Progenitor cell of endocrine pancreas (in vitro differentiated cells): Measurements from ENCODE around the gene KCNK16. TPM values are rescaled to one million over a fixed set of nuclear protein-coding genes. Genes with fewer than 3 reads are reported as not detected.
A peak's percentile ranks its signal among the peaks of the same experiment; 100 is the strongest.

Source experiments
- DNase-seq: peaks from one replicate; pipeline ENCODE4 v3.0.0; 2021; ENCODE audit warnings: low spot score; ENCODE audit not compliant: unreplicated experiment
- H3K27ac Mint-ChIP-seq: 2 replicates; pipeline ENCODE4 v1.8.0; 2021; ENCODE audit warnings: mild to moderate bottlenecking, moderate library complexity, mixed read lengths
- H3K27me3 Mint-ChIP-seq: 2 replicates; pipeline ENCODE4 v1.8.0; 2021; ENCODE audit warnings: mixed read lengths
- H3K36me3 Mint-ChIP-seq: 2 replicates; pipeline ENCODE4 v1.8.0; 2022; ENCODE audit warnings: mixed read lengths; ENCODE audit not compliant: insufficient read depth
- H3K4me1 Mint-ChIP-seq: 2 replicates; pipeline ENCODE4 v1.8.0; 2021; ENCODE audit warnings: low read depth, mixed read lengths
- H3K4me3 Mint-ChIP-seq: 2 replicates; pipeline ENCODE4 v1.8.0; 2021; ENCODE audit warnings: low read depth, mild to moderate bottlenecking, moderate library complexity, mixed read lengths
- H3K9me3 Mint-ChIP-seq: 2 replicates; pipeline ENCODE4 v1.8.0; 2021; ENCODE audit warnings: low read depth, mixed read lengths
- total RNA-seq: library from RNA; stranded (reverse); gene quantifications from 2 replicates; pipeline ENCODE4 v1.2.1, GENCODE V29; 2021
- TF ChIP-seq, protein P1 (sequence below): fragments of 200-600 bp; sonication (generic); IDR thresholded peaks from one replicate; pipeline ENCODE4 v1.5.0; 2021; ENCODE audit warnings: antibody characterized with exemption, mild to moderate bottlenecking; ENCODE audit not compliant: unreplicated experiment

KCNK16 gene
- total RNA-seq, 1 donor from 2014 or later, result 35.2 TPM

DNA sequence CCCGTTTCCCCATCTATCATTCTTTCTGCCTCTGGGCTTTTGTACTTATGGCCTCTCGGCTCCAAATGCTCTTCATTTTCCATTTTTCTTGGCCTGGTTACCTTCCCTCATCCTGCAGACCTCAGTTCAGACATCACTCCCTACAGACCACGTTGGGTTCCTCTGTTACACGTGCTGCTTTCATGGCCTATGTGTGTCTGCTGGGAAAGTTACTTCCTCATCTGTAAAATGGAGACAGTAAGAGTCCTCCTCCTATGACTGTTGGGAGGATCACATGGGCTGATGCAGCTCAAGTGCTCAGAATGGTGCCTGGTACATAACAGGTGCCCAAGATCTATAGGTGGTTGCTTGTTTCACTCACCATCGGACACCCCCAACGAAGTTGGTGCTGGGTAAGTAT lies 21.8 kb downstream of the KCNK16 start:
- no peak overlapping the region for H3K4me3 Mint-ChIP-seq
- no peaks in the 10 kb centered on the region for H3K36me3 Mint-ChIP-seq
- no peaks in the 10 kb centered on the region for H3K9me3 Mint-ChIP-seq
- peaks cover 35% of the 10 kb centered on the region for H3K27me3 Mint-ChIP-seq
- TF ChIP-seq, protein P1, sequence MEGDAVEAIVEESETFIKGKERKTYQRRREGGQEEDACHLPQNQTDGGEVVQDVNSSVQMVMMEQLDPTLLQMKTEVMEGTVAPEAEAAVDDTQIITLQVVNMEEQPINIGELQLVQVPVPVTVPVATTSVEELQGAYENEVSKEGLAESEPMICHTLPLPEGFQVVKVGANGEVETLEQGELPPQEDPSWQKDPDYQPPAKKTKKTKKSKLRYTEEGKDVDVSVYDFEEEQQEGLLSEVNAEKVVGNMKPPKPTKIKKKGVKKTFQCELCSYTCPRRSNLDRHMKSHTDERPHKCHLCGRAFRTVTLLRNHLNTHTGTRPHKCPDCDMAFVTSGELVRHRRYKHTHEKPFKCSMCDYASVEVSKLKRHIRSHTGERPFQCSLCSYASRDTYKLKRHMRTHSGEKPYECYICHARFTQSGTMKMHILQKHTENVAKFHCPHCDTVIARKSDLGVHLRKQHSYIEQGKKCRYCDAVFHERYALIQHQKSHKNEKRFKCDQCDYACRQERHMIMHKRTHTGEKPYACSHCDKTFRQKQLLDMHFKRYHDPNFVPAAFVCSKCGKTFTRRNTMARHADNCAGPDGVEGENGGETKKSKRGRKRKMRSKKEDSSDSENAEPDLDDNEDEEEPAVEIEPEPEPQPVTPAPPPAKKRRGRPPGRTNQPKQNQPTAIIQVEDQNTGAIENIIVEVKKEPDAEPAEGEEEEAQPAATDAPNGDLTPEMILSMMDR, result no peak
- no peak for DNase-seq
- no peaks in the 10 kb centered on the region for H3K4me1 Mint-ChIP-seq
- no peak overlapping the region for H3K27ac Mint-ChIP-seq

DNA sequence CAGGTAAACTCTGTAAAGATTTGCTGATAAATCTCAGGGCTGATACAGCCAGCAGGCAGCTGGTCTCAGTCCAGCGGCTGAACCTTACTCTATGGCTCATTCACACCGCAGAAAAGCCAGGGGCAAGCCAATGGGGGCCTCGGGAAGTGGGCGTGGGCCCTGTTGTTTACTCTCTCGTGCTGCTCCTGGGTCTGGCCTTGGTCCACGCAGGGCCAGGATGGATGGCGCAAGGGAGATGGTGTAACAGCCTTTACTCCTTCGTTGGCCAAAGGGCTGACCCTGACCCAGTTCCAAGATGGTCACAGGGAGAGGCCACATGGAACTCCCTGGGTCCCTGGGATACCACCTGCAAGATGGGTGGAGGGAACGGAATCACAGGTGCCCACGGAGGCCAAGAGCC lies 24.4 kb downstream of the KCNK16 start:
- Mint-ChIP-seq H3K36me3 (no peaks in the 10 kb centered on the region), H3K4me3 (no peak overlapping the region), H3K9me3 (no peaks in the 10 kb centered on the region), H3K27me3 (peaks cover 30% of the 10 kb centered on the region), H3K27ac (no peak overlapping the region), H3K4me1 (no peaks in the 10 kb centered on the region)
- TF ChIP-seq, protein P1, result no peak
- no peak for DNase-seq

DNA sequence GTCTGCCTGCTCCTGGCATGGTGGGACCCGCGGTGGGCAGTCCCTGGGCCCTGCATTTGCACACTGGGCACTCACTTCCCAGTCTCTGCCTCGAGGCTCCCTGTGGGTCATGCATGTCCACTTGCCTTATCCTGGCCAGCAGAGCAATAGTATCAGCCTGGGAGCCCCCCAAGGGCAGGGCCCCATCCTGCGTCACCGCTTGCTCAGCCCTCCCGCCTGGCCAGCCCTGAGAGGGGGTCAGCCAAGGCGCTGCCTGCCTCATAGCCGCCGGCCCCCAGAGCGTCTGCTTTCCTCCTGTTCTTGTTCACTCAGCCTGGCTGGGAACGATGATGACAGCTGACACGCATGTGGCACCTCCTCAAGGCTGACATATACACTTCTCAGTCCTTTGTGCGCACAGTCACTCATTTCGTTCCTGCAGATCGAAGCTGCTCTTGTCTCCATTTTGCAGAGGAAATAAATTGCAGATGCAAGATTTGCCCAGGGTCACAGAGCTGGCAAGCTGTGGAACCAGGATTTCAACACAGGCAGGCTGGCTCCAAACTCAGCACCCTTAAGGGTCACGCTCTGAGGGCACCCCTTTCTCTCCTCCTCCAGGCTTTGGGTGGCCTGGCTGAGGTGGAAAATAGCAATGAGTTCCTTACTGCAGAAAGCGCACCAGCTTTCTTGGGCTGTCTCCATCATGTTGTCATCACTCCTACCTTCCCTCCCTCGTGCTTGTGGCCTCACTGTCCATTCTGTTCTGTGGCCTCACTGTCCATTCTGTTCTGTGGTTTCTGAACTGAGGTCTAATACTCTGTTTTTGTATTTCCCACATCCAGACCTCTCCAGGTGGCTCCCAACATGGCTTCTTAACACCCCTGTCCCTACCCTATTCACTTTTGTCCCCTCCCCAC lies 25.5 kb downstream of the KCNK16 start:
- DNase-seq, result no peak
- H3K4me1 Mint-ChIP-seq, result no peaks in the 10 kb centered on the region
- H3K27me3 Mint-ChIP-seq, result peaks cover 31% of the 10 kb centered on the region
- H3K27ac Mint-ChIP-seq, result peak overlapping the region; percentile 8
- H3K36me3 Mint-ChIP-seq, result no peaks in the 10 kb centered on the region
- H3K9me3 Mint-ChIP-seq, result no peaks in the 10 kb centered on the region
- H3K4me3 Mint-ChIP-seq, result no peak overlapping the region
- TF ChIP-seq, protein P1, result no peak

DNA sequence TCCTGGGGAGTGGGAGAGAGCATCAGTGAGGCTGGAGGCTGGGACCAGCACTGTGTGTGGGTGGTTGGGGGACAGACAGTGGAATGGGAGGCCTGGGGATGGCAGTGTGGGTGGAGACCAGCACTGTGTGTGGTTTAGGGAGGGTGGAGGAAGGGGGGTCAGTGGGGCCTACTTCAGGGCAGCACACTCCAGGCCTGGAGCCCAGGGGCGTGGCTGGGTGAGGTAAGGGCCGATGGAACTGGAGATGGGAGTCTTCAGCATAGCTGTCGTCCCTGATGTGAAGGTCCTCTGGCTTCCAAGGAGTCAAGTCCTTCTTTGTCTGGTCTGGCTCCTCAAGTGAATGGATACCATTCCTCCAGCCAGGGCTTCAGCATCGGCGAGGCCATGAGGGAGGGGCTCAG lies 26.9 kb downstream of the KCNK16 start:
- Mint-ChIP-seq H3K27ac (no peak overlapping the region), H3K36me3 (no peaks in the 10 kb centered on the region), H3K27me3 (peaks cover 23% of the 10 kb centered on the region), H3K4me1 (no peaks in the 10 kb centered on the region), H3K9me3 (no peaks in the 10 kb centered on the region), H3K4me3 (no peak overlapping the region)
- TF ChIP-seq, protein P1, result no peak
- DNase-seq, result no peak

DNA sequence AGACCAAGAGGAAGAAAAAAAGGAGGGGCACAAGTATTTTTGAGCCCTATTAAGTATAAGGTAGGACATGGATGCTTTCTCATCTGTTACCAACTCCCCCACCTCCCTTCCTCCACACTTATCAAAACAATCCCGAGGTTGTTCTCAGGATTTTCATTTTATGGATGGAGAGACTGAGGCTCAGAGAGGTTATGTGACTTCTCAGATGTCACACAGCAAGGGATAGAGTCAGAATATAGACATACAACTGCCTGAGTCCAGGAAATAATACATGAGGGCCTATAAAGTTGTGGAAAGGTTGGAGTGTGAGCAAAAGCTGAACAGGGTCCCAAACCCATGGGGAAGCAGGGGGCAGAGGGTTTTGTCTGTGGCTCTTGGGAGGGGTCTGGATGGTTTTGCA lies 27.6 kb downstream of the KCNK16 start:
- Mint-ChIP-seq H3K27ac (no peak overlapping the region), H3K4me3 (no peak overlapping the region), H3K36me3 (no peaks in the 10 kb centered on the region), H3K27me3 (peaks cover 22% of the 10 kb centered on the region), H3K4me1 (no peaks in the 10 kb centered on the region), H3K9me3 (no peaks in the 10 kb centered on the region)
- TF ChIP-seq, protein P1, result no peak
- no peak for DNase-seq
